GM13977 (cell line): ENCODE measurements around the gene MYO1H.

Source experiments
- DNase-seq: peaks from one replicate; pipeline ENCODE4 v3.0.0; 2012; ENCODE audit warnings: low spot score
- in situ Hi-C: fragments of 300-500 bp; cut with MboI; formaldehyde crosslinking; loops from one replicate; pipeline ENCODE4 v1.12.0; 2022; ENCODE audit warnings: low sequenced_read_pairs, low pct_unique_long_range_greater_than_20kb, mixed read lengths, inconsistent platforms; ENCODE audit not compliant: unreplicated experiment
- TF ChIP-seq, protein P1 (sequence below): IDR thresholded peaks from 2 replicates; pipeline ENCODE4 v1.5.1; 2012; ENCODE audit warnings: mild to moderate bottlenecking, control low read depth; ENCODE audit not compliant: insufficient read depth; ENCODE audit errors: extremely low read depth, missing control alignments

The MYO1H gene

DNA sequence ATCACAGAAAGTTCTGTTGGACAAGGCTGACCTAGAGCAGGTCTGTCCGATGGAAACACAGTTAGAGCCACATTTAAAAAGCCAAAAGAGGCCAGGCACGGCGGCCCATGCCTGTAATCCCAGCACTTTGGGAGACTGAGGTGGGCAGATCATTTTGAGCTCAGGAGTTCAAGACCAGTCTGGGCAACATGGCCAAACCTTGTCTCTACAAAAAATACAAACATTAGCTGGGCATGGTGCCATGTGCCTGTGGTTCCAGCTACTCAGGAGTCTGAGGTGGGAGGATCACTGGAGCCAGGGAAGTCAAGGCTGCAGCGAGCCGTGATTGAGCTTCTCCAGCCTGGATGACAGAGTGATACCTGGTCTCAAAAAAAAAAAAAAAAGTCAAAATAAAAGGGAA, 144.7 kb downstream of the MYO1H start:
- in situ Hi-C loops = no loop called here
- TF ChIP-seq, protein P1, sequence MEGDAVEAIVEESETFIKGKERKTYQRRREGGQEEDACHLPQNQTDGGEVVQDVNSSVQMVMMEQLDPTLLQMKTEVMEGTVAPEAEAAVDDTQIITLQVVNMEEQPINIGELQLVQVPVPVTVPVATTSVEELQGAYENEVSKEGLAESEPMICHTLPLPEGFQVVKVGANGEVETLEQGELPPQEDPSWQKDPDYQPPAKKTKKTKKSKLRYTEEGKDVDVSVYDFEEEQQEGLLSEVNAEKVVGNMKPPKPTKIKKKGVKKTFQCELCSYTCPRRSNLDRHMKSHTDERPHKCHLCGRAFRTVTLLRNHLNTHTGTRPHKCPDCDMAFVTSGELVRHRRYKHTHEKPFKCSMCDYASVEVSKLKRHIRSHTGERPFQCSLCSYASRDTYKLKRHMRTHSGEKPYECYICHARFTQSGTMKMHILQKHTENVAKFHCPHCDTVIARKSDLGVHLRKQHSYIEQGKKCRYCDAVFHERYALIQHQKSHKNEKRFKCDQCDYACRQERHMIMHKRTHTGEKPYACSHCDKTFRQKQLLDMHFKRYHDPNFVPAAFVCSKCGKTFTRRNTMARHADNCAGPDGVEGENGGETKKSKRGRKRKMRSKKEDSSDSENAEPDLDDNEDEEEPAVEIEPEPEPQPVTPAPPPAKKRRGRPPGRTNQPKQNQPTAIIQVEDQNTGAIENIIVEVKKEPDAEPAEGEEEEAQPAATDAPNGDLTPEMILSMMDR = no peak
- no peak for DNase-seq

DNA sequence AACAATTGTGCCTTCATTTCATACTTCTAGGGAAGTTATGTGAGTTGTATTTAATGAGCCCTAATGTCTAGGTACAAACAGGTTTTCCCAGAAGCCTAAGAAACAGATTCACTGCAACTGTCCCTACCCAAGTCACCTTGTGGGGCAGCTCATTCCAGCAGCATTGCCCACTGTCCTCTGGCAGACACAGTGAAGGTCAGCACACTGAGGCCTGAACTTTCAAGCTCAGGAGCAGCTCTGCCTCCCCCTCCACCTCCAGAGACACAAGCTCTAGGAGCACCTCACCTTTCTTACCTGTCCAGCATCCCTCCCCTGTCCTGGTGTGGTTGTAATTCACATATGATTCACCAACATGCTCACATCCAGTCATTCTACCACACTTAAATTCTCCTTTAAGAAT, 145.4 kb downstream of the MYO1H start:
- in situ Hi-C loops = no loop called here

DNA sequence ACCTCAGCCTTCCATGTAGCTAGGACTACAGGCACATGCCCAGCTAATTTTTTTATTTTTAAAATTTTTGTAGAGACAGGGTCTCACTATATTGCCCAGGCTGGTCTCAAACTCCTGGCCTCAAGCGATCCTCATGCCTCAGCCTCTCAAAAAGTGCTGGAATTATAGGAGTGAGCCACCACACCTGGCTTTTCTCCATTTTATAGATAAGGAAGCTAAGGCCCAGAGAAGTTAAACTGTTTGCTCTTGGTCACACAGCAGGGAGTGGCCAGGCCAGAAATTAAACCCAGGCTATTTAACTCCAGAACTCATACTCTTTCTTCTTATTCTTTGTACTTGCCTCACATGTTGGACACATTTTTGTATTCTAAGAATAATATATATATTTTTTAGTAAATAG, 146.2 kb downstream of the MYO1H start:
- in situ Hi-C loops = no loop called here
- TF ChIP-seq, protein P1 = no peak
- DNase-seq = no peak

More for the DNA sequence above, 145.4 kb downstream of the MYO1H start:
- TF ChIP-seq, protein P1 = no peak
- DNase-seq = no peak

DNA sequence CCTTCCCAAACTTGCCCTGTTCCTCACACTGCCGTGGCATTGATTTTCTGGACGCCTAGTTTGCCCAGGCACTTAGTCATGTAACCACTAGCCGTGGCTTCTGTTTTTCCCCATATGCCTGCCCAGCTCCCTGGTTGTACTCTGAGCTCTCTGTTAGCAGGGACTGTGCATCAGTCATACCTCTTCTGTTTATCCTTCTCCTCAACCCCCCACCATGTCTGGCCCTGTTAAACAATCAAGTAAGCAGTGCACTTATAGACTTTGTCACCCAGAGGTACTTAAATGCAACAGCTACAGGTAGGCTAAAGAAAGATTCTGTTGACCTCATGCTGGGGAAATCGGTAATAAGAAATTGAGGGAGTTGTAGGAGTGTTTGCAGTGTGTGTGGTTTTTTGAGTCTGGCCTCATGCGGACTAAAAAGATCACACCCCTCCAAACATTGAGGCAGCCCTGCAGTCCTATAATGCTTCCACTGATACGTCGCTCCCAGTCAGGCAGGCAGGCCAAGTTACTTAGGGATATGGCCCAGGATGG, 146.7 kb downstream of the MYO1H start:
- TF ChIP-seq, protein P1 = no peak
- in situ Hi-C loops = no loop called here
- no peak for DNase-seq

DNA sequence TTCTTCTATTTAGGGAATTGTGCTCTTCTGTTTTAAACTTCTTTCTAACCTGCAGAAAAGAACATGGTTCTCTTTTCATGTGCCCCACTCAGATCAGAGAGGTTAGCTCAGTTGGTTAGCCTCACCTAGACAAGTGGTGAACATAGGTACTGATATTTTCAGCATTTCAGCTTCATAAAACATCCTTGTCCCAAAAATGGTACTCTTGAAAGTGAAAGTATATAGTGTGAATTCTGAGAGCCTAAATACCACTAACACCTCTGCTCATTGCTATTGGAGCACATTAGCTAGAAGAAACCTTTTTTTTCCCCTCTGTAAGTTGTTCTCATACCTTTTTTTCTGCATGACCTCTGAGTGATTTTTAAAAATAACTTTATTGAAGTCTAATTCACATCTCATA, 147.3 kb downstream of the MYO1H start:
- no peak for DNase-seq
- TF ChIP-seq, protein P1 = no peak
- in situ Hi-C loops = no loop called here

DNA sequence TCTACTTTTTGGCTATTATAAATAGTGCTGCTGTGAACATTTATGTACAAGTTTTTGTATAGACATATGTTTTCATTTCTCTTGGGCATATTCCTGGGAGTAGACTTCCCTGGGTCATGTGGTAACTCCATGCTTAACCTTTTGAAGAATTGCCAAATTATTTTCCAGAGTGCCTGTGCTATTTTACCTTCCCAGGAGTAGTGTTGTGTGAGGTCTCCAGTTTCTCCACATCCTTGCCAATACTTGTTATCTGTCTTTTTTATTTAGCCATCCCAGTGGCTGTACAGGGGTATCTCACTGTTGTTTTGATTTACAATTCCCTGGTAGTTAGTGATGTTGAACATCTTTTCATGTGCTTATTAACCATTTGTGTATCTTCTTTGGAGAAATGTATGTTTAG, 148.6 kb downstream of the MYO1H start:
- TF ChIP-seq, protein P1 = no peak
- in situ Hi-C loops = no loop called here
- no peak for DNase-seq

DNA sequence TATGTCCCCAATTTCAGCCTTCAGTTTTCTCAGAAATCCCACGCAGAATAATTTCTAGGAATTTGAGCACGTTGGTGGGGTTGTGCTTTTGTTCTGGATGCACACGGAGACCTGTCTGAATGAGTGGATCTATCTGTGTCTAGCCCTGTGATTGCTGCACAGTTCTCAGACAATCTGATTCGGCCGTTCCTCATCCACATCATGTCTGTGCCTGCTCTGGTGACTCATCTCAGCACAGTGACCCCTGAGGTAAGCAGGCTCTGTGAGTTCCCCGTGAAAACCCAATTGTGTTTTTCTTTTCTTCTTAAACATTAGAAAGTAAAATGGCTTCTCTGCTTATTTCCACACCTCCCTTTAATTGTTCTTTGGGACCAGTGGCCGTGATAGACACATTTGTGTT, 150.0 kb downstream of the MYO1H start:
- in situ Hi-C loops = no loop called here
- TF ChIP-seq, protein P1 = no peak
- DNase-seq = no peak
